Measurements from ENCODE around the gene IL4I1. TPM values are rescaled to one million over a fixed set of nuclear protein-coding genes. Genes with fewer than 3 reads are reported as not detected.

Gene IL4I1
- total RNA-seq, 1 donor from 2014 or later, result 25.5 TPM

DNA sequence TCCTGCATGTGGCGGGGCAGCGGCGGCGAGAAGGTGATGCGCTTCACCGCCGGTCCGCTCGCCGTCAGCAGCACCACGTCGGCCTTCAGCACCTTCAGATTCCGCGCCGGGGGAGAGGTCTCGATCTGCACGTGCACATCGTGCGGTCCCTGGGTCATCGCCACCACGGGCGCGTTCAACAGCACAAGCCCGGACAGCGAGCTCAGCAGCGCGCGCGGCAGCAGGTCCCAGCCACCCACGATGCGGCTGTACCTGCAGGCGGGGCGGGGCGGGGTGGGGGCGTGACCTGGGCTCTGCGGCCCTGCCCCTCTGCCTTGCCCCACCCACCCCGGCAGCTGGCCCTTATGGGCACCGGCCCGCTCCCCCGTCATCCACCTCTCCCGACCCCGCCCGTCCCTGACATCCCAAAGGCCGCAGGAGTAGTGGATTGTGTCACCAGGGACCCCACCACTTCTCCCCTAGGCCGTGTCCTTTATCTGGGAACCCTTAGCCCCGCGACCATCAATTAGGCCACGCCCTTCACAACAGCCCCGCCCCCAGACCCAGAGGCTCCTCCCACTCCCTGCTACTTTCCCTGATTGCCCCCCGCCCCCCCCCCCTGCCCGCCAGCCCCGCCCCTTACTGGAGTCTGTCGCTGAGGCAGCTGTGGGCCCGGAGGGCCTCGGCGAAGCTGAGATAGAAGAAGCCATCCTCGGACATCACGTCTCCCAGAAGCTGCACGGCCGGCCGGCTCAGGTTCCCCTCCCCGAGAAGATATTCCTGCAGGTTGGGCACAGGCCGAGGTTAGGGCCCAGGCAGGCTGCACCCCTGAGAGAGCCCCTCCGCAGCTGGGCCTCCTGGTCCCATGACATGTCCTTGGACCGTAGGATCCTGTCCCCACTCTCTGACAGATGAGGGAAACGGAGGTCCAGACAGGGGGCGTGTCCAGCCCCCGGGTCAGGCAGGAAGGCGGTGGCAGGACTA lies 6.1 kb downstream of the IL4I1 start:
- Mint-ChIP-seq H3K27ac (peak overlapping the region; percentile 7), H3K4me1 (peaks cover 49% of the 10 kb centered on the region), H3K36me3 (ENCODE audit: low read depth) (peaks cover 11% of the 10 kb centered on the region), H3K27me3 (no peaks in the 10 kb centered on the region), H3K9me3 (no peaks in the 10 kb centered on the region), H3K4me3 (peak overlapping the region; percentile 82)
- POLR2A ChIA-PET, result interaction anchor here (0.6 to 11.5 kb wide), 15 partner anchors 9 to 1481 kb away, joined by 3 to 317 read pairs (median 6); partner anchors contain the start of genes AKT1S1, AP2A1, ATF5 and NUP62
- peak; percentile 68 for DNase-seq
- peak; percentile 85 for ATAC-seq (ENCODE audit: low read depth)
- intact Hi-C loops (cut with micrococcal nuclease), result loop anchor here (1.0 to 10.0 kb wide), 7 partner anchors 13 to 556 kb away; partner anchors contain the start of genes AKT1S1, ATF5, CD37 and NUP62
- CTCF ChIA-PET, result interaction anchor here (0.7 to 1.6 kb wide), 7 partner anchors 21 to 47 kb away, joined by 3 to 15 read pairs (median 3); partner anchors contain the start of genes ATF5, NUP62, PNKP and PTOV1
- TF ChIP-seq CTCF (IDR thresholded peaks at IDR 0.05), result no peak

DNA sequence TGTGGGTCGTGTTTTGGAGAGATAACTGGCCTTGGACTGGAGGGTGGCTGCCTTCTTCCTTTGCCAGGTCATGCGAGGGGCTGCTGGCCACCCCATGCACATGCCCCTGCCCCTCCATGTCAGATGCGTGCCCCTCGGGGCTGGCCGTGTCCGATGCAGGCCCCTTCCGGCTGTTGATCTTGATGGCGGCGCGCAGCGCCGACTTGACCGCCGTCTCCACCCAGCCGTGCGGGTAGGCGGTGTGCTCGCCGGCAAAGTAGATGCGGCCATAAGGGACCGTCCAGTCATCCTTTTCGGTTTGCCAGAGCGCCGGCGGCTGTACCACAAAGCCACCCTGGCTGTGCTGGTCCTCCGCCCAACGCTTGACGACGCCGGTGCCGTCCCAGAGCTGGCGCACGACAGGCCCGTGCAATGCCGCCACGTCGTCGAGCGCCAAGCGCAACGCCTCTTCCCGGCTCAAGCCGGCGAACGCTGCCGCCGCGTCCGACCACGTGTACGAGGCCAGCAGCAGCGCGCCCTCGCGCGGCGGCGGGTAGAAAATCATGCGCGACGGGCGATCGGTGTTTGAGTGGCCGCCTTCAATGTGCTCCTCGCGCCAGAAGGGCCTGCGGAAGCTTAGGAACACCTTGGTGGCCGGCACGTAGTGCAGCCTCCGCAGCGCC lies 6.9 kb downstream of the IL4I1 start:
- peak; percentile 66 for ATAC-seq (ENCODE audit: low read depth)
- no peaks in the 10 kb centered on the region for H3K9me3 Mint-ChIP-seq
- peaks cover 17% of the 10 kb centered on the region for H3K36me3 Mint-ChIP-seq (ENCODE audit: low read depth)
- peak overlapping the region; percentile 82 for H3K4me3 Mint-ChIP-seq
- peaks cover 41% of the 10 kb centered on the region for H3K4me1 Mint-ChIP-seq
- POLR2A ChIA-PET, result interaction anchor here (0.6 to 11.5 kb wide), 12 partner anchors 10 to 123 kb away, joined by 3 to 317 read pairs (median 6); partner anchors contain the start of genes AKT1S1, AP2A1, ATF5 and NUP62
- peak; percentile 39 for TF ChIP-seq CTCF (IDR thresholded peaks at IDR 0.05)
- intact Hi-C loops (cut with micrococcal nuclease), result loop anchor here (1.0 to 10.0 kb wide), 7 partner anchors 13 to 555 kb away; partner anchors contain the start of genes AKT1S1, ATF5, CD37 and NUP62
- CTCF ChIA-PET, result interaction anchor here (0.8 to 1.6 kb wide), 6 partner anchors 21 to 48 kb away, joined by 3 to 15 read pairs (median 3); partner anchors contain the start of genes ATF5, NUP62, PNKP and PTOV1
- peak overlapping the region; percentile 7 for H3K27ac Mint-ChIP-seq
- no peaks in the 10 kb centered on the region for H3K27me3 Mint-ChIP-seq
- no peak for DNase-seq

DNA sequence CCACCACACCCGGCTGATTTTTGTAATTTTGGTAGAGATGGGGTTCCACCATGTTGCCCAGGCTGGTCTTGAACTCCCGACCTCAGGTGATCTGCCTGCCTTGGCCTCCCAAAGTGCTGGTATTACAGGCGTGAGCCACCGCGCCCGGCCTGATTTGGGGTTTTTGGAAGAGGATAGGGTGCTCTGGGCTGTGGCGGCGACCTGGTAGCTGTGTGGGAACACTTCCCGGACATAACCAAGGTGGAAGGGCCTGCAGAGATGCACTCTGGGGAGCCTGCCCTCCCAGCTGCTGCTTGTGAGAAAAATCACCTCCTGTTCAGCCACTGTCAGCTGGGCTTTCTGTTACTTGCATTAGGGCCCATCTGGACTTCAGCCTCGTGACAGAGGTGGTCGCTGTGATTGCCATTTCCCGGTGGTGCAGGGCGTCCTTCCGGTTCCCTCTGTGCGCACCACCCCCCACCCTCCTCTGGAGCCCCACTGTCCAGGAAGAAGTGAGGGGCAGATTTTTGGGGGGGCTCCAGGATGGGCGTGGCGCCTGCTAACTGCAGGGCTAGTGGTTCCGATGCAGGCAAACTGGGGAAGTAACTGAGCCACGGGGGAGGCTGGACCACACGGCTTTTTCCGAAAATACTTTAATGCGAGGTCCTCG lies 7.5 kb downstream of the IL4I1 start:
- no peak overlapping the region for H3K27ac Mint-ChIP-seq
- ChIA-PET POLR2A (interaction anchor here (1.3 to 1.8 kb wide), 3 partner anchors 12 to 39 kb away, joined by 5 to 7 read pairs (median 5); partner anchors contain the start of genes AKT1S1, PTOV1 and TBC1D17), CTCF (interaction anchor here (1.5 to 1.6 kb wide), 2 partner anchors 40 to 49 kb away, joined by 3 to 15 read pairs; partner anchors contain the start of genes ATF5 and NUP62)
- no peak for TF ChIP-seq CTCF (IDR thresholded peaks at IDR 0.05)
- H3K27me3 Mint-ChIP-seq, result no peaks in the 10 kb centered on the region
- peaks cover 35% of the 10 kb centered on the region for H3K4me1 Mint-ChIP-seq
- H3K4me3 Mint-ChIP-seq, result no peak overlapping the region
- ATAC-seq (ENCODE audit: low read depth), result no peak
- no peaks in the 10 kb centered on the region for H3K9me3 Mint-ChIP-seq
- DNase-seq, result no peak
- peaks cover 23% of the 10 kb centered on the region for H3K36me3 Mint-ChIP-seq (ENCODE audit: low read depth)
- intact Hi-C loops (cut with micrococcal nuclease), result no loop called here

GRCh38 chr19:49888510-49888824 lies 8.2 kb downstream of the IL4I1 start:
- POLR2A ChIA-PET, result interaction anchor here (0.6 to 1.8 kb wide), 5 partner anchors 8 to 1093 kb away, joined by 3 to 7 read pairs (median 5); partner anchors contain the start of genes AKT1S1, IL4I1 and TBC1D17
- Mint-ChIP-seq H3K27me3 (no peaks in the 10 kb centered on the region), H3K4me3 (no peak overlapping the region), H3K9me3 (no peaks in the 10 kb centered on the region), H3K4me1 (peaks cover 32% of the 10 kb centered on the region), H3K27ac (no peak overlapping the region), H3K36me3 (ENCODE audit: low read depth) (peaks cover 27% of the 10 kb centered on the region)
- DNase-seq (no peak), ATAC-seq (ENCODE audit: low read depth) (no peak)
- no peak for TF ChIP-seq CTCF (IDR thresholded peaks at IDR 0.05)
- CTCF ChIA-PET, result interaction anchor here (0.8 kb wide), 1 partner anchor 25 kb away, joined by 3 read pairs; no protein-coding TSS in a partner anchor
- intact Hi-C loops (cut with micrococcal nuclease), result no loop called here
